Right renal cortex interstitium (tissue), 3 donors: ENCODE measurements around the gene ADPRS. TPM values are rescaled to one million over a fixed set of nuclear protein-coding genes. Genes with fewer than 3 reads are reported as not detected.

Source experiments
- DNase-seq, 3 donors: peaks; one replicate each; pipeline ENCODE4 v3.0.0-alpha.2; 2013; ENCODE audit warnings: low read depth in 3 of 3, low spot score in 2 of 3
- polyA plus RNA-seq, 3 donors: library from polyadenylated mRNA; unstranded; fragments of 120-200 nt; gene quantifications; one replicate each; pipeline ENCODE4 v1.2.1, GENCODE V29; 2013; ENCODE audit not compliant: insufficient read length in 3 of 3

Gene ADPRS
- polyA plus RNA-seq, 3 donors, result 30.7 to 33.2 (median 30.9) TPM

GRCh38 chr1:36101546-36101945 lies 12.9 kb downstream of the ADPRS start:
- no peak for DNase-seq

GRCh38 chr1:36106269-36106668 lies 17.6 kb downstream of the ADPRS start:
- no peak for DNase-seq

- no peak for DNase-seq
Measured at GRCh38 chr1:36107394-36107793, 18.7 kb downstream of the ADPRS start.

- no peak for DNase-seq
Measured at GRCh38 chr1:36108314-36108713, 19.6 kb downstream of the ADPRS start.

- no peak for DNase-seq
Measured at GRCh38 chr1:36109041-36109679, 20.5 kb downstream of the ADPRS start.

DNA sequence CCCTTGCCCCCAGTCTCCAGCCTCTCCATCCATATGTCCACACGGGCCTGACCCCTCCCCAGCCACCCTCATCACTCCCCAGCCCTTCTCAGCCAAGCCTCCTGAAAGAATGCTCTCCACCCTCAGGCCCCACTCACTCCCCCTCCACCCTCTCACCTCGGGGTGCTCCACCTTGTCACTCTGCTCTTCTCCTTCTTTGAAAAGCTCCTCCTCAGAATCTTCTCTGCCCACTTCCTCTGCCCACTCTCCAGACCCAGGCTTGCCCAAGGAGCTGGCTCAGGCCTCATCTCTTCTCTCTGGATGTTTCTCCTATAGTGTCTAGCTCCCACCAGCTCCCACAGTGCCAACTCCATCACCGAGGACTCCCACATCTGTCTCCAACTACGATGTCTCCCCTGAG lies 22.5 kb downstream of the ADPRS start:
- DNase-seq, result no peak

- DNase-seq, result no peak
Measured at GRCh38 chr1:36112823-36113222, 24.1 kb downstream of the ADPRS start.

DNA sequence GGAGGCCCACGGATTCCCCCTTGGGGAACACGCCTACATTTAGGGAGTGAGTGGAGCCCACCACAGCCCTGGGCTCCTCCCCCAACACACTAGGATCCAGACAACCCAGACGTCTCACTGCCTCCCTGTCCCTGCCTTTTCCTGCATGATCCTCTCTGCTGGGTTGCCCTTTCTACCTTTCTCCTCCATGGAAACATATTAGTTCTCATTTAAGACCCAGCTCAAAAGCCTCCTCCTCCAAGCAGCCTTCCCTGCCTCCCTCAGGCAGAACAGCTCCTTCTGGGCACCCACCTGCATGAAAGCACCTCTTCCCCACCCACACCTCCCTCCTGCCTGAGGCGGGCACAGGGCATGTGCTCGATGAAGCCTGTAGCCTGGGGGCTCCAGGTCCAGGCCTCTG lies 25.7 kb downstream of the ADPRS start:
- no peak for DNase-seq

GRCh38 chr1:36115200-36115669 lies 26.5 kb downstream of the ADPRS start:
- no peak for DNase-seq

- no peak for DNase-seq
Measured at GRCh38 chr1:36115931-36116330, 27.2 kb downstream of the ADPRS start.

- DNase-seq, result no peak
Measured at GRCh38 chr1:36116901-36117300, 28.2 kb downstream of the ADPRS start.

DNA sequence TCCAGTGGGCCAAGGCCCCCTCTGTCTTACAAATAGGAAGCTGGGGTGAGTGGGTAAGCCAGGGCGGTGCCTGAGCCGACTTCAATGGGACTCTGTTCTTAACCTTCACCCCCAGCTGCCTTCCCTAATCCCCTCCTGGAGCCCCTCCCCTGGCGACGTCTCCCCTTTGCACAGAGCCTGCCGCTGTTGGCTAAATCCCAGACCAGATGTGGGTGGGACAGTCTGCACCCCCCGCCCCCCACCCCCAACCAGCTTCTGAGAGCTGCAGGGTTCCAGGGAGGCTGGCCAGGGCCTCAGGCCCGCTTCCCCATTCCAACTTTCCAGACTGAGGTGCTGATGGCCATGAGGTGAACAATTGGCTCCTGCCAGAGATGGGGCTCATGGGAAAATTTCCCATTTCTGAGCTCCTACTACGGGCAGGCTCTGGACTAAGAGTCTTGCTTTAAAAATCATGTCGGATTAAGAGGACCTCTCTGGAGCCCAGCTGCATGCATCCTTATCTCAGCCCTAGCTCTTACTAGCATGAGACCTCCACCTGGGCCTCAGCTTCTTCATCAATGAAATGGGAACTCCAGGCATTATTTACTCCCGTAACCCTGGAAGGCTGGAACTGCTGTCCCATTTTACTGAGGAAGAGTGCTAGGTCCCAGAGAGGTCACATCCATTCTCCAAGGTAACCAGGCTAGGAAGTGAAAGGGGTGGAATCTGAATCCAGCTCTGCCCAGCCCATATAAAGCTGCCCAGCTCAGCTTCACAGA lies 29.9 kb downstream of the ADPRS start:
- no peak for DNase-seq

- DNase-seq, result no peak
Measured at GRCh38 chr1:36119456-36119855, 30.8 kb downstream of the ADPRS start.

DNA sequence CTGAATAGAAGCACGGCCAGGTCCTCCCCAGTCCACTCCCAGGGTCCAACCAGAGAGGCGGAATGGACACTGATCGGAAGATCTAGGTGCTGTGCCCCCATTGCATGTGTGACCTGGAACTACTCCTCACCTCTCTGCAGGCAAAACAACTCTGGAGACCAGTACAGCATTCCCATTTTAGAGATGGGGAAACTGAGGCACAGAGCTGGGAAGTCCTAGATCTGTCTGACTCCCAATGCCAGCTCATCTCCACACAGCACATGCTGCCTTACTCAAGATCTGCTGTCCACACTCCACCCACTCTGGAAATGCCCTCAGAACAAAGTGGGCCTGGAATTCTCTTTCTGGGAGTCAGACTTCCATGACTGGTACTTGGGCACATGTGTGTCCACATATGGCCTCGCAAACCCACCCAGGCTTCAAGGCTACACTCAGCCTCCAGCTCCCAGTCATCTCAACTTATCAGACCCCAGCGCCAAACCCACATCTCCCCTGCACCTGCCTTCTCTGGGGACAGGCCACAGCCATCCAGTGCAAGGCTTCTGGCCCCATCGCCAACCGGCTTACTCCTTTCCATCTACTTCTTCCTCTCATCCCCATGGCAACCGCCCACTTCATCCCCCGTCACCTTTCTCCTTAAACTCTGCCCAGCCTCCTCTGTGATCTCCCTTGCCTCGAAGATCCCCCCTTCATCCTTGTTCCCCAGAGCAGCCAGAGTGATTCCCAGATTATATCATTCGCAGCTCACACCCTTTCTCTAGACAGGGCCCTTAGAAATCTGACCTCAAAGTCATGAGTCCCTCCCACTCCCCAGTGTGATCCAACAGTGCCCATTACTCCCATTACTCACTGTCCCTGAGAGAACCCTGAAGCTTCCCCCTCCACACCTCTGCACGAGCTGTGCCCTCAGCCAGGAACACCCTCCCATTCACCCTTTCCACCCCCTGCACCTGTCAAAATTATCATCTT lies 33.7 kb downstream of the ADPRS start:
- no peak for DNase-seq

GRCh38 chr1:36123356-36123755 lies 34.7 kb downstream of the ADPRS start:
- no peak for DNase-seq

- DNase-seq, result no peak
Measured at GRCh38 chr1:36124404-36125128, 35.9 kb downstream of the ADPRS start.

GRCh38 chr1:36125129-36125991 lies 36.7 kb downstream of the ADPRS start, which contains the start of gene COL8A2:
TSS of gene COL8A2 (minus strand) at chr1:36125222. CDS start at chr1:36100242, 24,980 bp downstream.
- no peak for DNase-seq

GRCh38 chr1:36126005-36126716 lies 37.5 kb downstream of the ADPRS start:
- DNase-seq, result no peak
